GM12864 (cell line): ENCODE results near the gene PFKP.

ENCODE experiments used
- DNase-seq: peaks from one replicate; pipeline ENCODE4 v3.0.0-alpha.2; 2011; ENCODE audit warnings: low read depth
- H3K4me3 ChIP-seq: 2 replicates; pipeline ENCODE4 v1.5.1; 2011; ENCODE audit warnings: mild to moderate bottlenecking, low read depth, low read length, control low read depth
- TF ChIP-seq, protein P1 (sequence below): IDR thresholded peaks from 2 replicates; pipeline ENCODE4 v1.5.1; 2011; ENCODE audit warnings: low read depth, mild to moderate bottlenecking, moderate library complexity, low read length, control low read depth, inconsistent platforms; ENCODE audit errors: missing control alignments

Gene PFKP

DNA sequence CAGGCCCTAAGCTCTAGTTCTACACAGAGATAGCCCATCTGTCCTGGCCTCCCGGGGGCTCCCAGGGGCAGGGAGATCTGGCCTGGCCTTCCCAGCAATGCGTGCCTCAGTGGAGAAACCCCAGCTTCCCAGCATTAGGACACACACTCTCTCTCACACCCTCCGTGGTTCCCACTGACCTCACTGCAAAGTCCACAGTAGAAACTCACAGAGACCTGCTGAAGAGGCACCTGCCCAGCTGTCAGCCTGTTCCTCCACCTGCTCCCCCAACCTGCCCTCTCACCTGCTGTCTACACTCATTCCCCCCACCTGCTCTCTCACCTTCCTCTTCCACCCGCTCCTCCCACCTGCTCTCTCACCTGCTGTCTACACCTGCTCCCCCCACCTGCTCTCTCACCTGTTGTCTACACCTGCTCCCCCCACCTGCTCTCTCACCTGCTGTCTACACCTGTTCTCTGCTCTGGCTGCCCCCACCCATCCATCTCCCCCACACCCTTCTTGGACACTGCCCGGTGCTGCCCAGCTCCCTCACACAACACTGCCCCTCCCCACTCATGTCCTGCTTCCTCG lies 21.1 kb upstream of the PFKP start:
- H3K4me3 ChIP-seq, result no peak overlapping the region
- TF ChIP-seq, protein P1, sequence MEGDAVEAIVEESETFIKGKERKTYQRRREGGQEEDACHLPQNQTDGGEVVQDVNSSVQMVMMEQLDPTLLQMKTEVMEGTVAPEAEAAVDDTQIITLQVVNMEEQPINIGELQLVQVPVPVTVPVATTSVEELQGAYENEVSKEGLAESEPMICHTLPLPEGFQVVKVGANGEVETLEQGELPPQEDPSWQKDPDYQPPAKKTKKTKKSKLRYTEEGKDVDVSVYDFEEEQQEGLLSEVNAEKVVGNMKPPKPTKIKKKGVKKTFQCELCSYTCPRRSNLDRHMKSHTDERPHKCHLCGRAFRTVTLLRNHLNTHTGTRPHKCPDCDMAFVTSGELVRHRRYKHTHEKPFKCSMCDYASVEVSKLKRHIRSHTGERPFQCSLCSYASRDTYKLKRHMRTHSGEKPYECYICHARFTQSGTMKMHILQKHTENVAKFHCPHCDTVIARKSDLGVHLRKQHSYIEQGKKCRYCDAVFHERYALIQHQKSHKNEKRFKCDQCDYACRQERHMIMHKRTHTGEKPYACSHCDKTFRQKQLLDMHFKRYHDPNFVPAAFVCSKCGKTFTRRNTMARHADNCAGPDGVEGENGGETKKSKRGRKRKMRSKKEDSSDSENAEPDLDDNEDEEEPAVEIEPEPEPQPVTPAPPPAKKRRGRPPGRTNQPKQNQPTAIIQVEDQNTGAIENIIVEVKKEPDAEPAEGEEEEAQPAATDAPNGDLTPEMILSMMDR, result no peak
- DNase-seq, result no peak

DNA sequence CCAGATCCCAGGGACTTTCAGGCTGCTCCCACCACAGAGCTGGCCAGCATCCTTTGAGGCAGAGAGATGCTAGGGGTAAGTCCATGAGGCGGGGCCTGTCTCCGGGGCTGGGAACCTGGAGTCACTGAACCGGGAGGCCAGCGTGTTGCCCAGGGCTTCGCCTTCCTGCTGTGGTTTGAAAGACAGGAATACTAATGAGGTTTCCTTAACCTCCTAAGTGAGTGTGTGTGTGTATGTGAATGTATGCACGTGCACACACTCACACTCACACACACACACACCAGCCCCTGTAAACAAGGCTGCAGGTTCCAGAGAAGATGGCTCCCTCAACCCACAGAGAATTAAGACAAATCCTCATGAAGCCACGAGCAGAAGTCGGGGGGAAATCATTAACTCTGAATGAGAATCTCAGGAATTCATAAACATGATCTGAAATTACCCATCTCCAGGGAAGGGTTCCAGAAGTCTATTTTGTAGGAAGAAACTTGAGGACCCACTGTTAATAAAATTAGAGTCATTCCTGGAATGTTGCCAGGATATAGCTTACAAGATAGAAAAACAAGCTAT lies 20.3 kb upstream of the PFKP start:
- TF ChIP-seq, protein P1, result no peak
- H3K4me3 ChIP-seq, result no peak overlapping the region
- DNase-seq, result no peak

DNA sequence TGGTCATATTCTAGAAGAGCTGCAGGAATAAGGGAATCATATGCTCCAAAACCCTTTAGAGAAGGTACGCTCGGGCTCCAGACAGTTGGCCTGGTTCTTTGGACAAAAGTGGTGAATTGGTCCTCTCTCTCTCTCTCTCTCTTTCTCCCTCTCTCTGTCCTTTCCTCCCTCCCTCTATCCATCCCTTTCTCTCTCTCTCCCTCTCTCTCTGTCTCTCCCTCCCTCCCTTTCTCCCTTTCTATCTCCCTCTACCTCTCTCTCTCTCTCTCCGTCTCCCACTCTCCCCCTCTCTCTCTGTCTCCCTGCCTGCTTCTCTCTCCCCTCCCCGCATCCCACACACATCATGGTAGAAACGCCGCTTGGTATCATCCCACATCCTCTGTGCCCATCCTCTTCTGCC lies 19.8 kb upstream of the PFKP start:
- TF ChIP-seq, protein P1, result no peak
- H3K4me3 ChIP-seq, result no peak overlapping the region
- DNase-seq, result no peak

DNA sequence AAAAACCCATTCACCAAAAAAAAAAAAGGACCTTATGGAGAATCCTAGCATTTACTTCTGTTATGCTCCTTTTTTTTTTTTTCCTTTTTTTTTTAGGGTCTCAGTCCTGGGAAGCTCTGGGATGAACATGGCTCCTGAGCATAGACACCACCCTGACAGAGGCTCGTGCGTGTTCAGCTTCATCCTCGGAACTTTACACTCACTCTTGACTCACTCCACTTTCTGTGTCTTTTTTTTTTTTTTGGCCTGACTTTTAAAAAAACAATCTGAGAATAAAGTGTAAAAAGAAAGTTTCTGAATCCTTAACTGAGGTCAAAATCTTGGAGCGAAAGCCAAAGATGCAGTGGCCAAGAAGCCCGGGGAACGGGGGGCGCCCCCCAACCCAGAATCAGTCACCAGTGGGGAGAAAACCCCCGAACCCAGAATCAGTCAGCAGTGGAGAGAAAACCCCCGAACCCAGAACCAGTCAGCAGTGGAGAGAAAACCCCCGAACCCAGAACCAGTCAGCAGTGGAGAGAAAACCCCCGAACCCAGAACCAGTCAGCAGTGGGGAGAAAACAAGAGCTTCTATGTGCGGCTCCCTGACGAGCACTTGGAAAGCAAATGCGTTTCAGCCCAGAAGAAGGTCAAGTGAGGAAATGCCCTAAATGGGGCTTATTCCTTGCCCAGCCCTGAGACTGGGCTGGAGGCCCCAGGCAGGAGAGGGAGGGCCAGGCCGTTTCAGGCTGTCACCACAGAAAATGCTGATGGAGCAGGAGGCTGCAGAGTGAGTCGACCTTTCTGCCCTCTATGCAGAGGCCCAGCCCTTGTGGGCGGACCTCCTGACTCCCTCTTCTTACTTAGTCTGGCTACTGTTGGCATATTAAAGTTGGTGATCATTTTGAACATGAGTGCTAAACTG lies 19.0 kb upstream of the PFKP start:
- no peak overlapping the region for H3K4me3 ChIP-seq
- TF ChIP-seq, protein P1, result no peak
- DNase-seq, result no peak

DNA sequence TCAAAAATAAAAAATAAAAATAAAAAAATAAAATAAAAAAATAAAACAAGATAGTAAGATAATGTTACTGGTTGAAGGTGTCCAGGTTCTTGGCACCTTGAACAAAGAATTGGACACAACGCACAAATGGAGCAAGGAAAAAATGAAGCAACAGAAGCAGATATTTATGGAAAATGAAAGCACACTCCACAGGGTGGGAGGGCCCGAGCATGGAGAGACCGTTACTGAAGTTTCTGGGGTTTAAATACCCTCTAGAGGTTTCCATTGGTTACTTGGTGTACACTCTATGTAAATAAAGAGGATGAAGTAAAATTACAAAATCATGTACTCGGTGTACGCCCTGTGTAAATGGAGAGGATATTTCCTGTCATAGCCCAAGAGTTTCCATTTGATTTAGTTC lies 15.7 kb upstream of the PFKP start:
- TF ChIP-seq, protein P1, result no peak
- no peak for DNase-seq
- no peak overlapping the region for H3K4me3 ChIP-seq

DNA sequence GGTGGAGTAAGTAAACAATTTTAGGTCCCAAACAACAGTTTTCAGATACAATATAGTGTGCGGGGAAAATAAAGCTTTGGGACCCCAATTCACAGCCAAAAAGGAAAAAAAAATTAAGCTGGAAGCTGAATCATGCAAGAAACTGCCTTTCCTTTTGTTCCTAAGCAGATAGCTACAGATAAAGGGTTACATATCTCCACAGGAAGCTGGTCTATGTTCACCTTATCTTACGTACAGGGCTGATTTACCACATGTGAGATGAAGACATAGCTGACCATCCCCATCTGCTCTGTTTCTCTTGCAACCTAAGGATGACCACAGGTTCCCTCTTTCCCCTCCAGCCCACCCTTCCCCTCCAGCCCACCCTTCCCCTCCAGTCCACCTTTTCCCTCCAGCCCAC lies 14.2 kb upstream of the PFKP start:
- no peak for DNase-seq
- TF ChIP-seq, protein P1, result no peak
- H3K4me3 ChIP-seq, result no peak overlapping the region
